Activated CD4-positive, alpha-beta T cell treated with anti-CD3 and anti-CD28 coated beads, Interleukin-2, amount 50 U/mL, for 24 hours (primary cell): ENCODE data around the gene CENPF.

Experiments
- DNase-seq, 2 donors: peaks; one replicate each; pipeline ENCODE4 v3.0.0-alpha.2; 2020; ENCODE audit warnings: low read depth in 1 of 2, low spot score in 1 of 2

CENPF gene

DNA sequence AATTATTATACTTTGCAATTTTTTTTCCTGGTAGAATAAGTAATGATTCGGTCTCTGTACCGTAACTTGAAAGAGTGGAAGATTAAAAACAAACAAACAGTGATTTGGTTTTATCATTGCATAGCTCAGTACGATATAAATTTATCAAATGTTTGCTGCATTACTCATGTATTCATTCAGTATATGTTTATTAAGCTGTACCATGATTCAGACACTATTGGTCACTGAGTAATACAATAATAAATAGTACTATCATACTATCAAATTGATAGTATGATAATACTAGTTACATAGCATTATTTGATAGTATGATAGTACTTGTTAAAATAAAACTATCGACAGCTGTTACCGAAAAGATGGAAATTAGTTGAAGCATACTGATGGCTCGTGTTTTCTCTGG lies 12.1 kb downstream of the CENPF start:
- DNase-seq, result no peak

DNA sequence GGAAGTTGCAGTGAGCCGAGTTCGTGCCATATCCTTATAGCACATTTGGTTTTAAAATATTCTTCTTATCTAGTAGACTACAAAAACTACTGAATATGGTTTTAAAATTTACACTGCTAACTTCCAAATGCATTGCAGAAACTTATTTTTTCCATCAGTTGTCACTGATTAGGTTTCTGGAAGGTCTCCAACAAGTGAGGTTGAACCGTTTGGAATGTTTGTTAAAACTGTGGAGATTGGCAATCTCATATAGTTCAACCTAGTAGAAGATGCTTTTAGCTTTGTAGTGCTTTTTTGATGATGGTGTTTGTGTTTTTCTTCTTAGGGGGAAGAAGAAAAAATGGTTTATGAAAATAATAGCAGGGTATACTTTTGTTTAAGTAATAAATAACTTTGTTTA lies 12.9 kb downstream of the CENPF start:
- no peak for DNase-seq

- DNase-seq, result no peak
Measured at GRCh38 chr1:214617246-214617645, 14.3 kb downstream of the CENPF start.

- no peak for DNase-seq
Measured at GRCh38 chr1:214617843-214618242, 14.8 kb downstream of the CENPF start.

DNA sequence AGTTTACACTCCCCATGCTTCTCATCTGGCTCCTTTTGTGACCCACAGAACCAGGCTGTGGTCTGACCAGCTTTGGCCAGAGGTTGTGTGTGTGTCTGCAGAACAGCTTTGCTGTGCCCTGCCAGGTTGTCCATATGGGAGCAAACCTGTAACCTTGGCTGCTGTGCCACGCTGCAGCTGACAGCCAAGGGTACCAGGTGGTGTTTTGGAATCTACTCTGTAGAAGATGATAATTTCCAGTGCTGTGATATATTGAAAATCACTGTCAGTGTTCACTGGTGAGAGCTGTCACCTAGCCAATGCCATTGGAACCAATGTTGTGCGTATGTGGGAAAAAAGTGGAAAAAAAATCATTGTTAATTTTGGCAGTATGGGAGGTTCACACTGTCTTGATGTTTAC lies 18.2 kb downstream of the CENPF start:
- no peak for DNase-seq

GRCh38 chr1:214623430-214623829 lies 20.4 kb downstream of the CENPF start:
- no peak for DNase-seq

DNA sequence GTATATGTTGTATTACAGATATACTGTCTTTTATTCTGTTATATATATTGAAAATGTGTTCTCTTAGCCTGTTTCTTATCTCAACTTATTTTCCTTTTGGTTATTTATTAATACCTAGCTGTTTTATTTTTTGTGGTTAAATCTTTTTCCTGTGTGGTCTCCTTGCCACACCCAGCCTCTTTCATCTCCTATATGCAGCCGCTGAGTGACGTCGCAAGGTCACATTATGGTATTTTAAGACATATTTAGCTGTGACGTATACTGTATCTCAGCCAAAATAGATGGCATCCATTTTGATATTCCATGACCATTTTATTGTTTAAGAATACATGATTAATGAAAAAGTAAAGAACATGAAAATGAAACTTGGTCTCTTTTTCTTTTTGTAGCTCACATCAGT lies 29.1 kb downstream of the CENPF start:
- DNase-seq, result no peak

GRCh38 chr1:214633686-214634085 lies 30.7 kb downstream of the CENPF start:
- DNase-seq, result no peak

DNA sequence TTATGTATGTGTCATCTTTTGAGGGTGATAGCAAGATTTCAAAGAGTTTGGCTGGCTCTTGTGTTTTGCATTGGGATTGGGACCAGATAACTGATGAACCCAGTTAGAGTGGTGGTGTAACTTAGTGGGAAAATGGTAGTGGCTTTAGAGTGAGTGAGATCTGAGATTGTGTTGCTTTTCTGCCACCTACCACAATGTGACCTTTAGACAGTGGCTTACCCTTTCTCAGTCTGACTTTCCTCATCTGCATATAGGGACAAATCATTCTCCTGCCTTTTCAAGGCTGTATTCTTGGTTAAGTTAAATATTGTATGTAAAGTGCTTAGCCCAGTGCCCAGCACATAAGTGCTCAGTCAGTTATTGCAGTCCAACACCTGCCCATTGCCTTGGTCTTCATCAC lies 31.3 kb downstream of the CENPF start:
- DNase-seq, result no peak

DNA sequence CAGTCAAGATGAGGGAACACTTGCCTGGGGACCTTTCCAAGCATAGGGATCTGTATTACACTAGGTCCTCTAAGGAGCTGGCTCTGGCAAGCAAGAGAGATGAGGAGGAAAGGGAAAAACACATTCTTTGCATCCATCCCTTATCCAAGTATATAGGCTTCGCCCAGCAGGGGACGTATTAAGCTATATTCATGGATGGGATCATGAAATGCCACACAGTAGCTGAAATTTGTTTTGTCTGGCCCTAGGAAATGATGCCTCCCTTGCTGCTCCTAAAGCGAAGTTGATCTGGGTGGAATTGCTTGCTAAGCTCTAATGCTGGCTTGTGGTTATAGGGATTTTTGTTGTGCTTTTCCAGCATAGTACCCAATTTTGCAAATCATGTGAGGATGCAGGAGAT lies 32.1 kb downstream of the CENPF start:
- DNase-seq, result no peak

GRCh38 chr1:214635506-214635905 lies 32.5 kb downstream of the CENPF start:
- no peak for DNase-seq

- DNase-seq, result no peak
Measured at GRCh38 chr1:214636436-214636835, 33.4 kb downstream of the CENPF start.

GRCh38 chr1:214637125-214637524 lies 34.1 kb downstream of the CENPF start:
- DNase-seq, result no peak

DNA sequence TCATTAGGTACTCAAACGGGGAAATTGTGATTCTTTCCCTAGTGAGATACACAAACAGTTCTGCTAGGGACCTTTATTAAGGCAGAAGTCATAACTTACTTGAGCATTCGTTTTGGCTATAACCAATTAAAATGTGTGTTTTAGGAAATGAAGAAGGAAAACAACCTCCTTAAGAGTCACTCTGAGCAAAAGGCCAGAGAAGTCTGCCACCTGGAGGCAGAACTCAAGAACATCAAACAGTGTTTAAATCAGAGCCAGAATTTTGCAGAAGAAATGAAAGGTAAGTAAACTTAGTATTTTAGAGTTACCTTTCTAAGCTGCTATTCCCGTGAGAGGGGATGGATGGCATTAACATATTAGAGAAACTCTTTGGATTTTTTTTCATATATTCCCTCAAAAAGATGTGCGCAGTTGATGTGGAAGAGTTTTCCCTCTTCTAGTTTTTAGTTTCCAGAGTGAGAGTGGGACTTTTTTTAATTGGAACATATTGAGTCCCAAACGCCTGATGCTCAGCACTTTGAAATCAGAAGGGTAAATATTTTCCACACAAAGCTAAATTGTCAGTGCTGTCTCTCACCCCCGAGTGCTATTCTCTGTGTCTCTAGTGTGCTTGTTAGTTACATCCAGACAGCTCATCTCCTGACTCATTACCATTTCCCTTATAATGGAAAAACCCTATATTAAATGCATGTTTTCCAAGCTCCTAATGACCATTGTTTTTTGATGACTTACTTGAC lies 34.9 kb downstream of the CENPF start:
- DNase-seq, result peak in 1 of 2 donors; percentile 15

DNA sequence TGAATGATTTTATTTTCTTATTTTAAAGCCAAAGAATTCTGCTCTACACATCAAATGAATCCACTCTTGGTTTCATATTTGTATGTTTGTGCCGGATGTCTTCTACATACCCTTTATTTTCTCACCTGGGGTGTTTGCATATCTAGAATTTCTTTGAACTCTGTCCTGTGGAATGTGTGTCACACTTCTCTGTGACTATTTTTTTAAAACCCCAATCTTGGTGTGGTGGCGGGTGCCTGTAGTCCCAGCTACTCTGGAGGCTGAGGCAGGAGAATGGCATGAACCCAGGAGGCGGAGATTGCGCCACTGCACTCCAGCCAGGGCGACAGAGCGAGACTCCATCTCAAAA lies 35.4 kb downstream of the CENPF start:
- no peak for DNase-seq

DNA sequence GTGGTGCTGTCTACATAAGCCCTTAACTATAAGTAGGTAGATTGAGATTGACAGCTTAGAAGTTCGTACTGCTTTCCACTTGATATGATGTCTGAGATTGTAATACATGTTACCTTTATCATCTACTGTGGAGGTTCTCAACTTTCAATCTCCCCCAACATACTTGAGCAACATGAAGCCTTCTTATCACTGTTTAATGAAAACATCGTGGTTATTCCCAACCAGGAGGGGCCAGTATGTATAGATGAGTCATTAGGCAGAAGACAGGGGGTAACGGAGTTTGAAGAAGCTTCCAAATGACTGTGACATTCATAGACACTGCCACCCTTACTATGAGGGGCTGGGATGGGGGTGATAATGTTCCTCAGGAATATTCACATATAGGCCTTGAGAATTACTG lies 36.0 kb downstream of the CENPF start:
- DNase-seq, result no peak

DNA sequence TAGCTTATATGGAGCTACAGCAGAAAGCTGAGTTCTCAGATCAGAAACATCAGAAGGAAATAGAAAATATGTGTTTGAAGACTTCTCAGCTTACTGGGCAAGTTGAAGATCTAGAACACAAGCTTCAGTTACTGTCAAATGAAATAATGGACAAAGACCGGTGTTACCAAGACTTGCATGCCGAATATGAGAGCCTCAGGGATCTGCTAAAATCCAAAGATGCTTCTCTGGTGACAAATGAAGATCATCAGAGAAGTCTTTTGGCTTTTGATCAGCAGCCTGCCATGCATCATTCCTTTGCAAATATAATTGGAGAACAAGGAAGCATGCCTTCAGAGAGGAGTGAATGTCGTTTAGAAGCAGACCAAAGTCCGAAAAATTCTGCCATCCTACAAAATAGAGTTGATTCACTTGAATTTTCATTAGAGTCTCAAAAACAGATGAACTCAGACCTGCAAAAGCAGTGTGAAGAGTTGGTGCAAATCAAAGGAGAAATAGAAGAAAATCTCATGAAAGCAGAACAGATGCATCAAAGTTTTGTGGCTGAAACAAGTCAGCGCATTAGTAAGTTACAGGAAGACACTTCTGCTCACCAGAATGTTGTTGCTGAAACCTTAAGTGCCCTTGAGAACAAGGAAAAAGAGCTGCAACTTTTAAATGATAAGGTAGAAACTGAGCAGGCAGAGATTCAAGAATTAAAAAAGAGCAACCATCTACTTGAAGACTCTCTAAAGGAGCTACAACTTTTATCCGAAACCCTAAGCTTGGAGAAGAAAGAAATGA lies 37.6 kb downstream of the CENPF start:
- no peak for DNase-seq

DNA sequence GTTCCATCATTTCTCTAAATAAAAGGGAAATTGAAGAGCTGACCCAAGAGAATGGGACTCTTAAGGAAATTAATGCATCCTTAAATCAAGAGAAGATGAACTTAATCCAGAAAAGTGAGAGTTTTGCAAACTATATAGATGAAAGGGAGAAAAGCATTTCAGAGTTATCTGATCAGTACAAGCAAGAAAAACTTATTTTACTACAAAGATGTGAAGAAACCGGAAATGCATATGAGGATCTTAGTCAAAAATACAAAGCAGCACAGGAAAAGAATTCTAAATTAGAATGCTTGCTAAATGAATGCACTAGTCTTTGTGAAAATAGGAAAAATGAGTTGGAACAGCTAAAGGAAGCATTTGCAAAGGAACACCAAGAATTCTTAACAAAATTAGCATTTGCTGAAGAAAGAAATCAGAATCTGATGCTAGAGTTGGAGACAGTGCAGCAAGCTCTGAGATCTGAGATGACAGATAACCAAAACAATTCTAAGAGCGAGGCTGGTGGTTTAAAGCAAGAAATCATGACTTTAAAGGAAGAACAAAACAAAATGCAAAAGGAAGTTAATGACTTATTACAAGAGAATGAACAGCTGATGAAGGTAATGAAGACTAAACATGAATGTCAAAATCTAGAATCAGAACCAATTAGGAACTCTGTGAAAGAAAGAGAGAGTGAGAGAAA lies 38.4 kb downstream of the CENPF start:
- no peak for DNase-seq

GRCh38 chr1:214643030-214643429 lies 40.0 kb downstream of the CENPF start:
- no peak for DNase-seq

DNA sequence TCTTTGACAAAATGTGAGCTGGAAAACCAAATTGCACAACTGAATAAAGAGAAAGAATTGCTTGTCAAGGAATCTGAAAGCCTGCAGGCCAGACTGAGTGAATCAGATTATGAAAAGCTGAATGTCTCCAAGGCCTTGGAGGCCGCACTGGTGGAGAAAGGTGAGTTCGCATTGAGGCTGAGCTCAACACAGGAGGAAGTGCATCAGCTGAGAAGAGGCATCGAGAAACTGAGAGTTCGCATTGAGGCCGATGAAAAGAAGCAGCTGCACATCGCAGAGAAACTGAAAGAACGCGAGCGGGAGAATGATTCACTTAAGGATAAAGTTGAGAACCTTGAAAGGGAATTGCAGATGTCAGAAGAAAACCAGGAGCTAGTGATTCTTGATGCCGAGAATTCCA lies 42.7 kb downstream of the CENPF start:
- no peak for DNase-seq

DNA sequence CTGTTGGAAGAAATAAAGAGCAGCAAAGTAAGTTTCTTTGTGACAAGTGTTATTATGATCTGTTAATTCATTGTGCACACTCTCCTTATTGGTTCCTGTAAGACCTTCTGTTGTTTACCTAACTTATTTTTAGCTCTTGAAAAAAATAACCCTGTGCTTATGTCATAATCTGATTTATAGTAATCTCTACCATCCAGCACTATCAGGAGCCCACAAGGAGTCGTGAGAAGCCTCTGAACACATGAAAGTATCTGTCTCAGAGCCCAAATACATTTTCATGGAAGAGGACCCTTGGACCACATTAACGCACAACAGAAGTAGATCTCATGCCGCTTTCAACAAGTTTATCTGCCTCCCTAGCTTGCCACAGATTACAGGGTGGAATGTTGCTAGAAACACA lies 45.8 kb downstream of the CENPF start:
- DNase-seq, result no peak

DNA sequence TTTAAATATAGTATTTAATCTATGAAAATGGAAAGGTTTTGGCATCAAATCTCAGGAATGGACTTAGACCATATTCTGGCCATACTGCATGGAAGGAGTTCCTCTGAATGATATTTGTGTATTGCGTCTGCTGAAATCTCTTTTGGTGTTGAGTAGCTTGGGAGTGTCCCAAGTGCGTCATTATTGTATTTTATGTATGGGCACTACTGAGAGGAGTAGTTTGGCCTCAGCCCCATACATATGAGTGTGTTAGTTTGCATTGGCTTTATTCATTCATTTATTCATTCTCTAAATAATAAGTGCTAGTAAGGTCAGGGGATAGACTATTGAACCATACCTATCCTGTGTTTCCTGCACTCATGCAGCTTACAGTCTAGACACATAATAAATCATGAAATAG lies 46.6 kb downstream of the CENPF start:
- DNase-seq, result no peak
